NCI-H1417 (cell line): ENCODE measurements around the gene TFPT.
A peak's percentile ranks its signal among the peaks of the same experiment; 100 is the strongest.

Source experiments
- DNase-seq, 3 experiments: peaks; one replicate each; lab custom pipeline; 2025; lab: John Stamatoyannopoulos, UW

TFPT gene

GRCh38 chr19:54115109-54116063, at the start of gene TFPT, which contains the start of gene PRPF31:
Gene TFPT (minus strand): TSS chr19:54115657. CDS start chr19:54115269, 388 bp downstream.
Gene PRPF31 (plus strand): TSS chr19:54115754. CDS start chr19:54118279, 2,525 bp downstream.
- peak; percentile 98 to 99 (median 98) for DNase-seq

GRCh38 chr19:54165222-54165621, 49.8 kb upstream of the TFPT start:
- DNase-seq = no peak

GRCh38 chr19:54164369-54165068, 49.1 kb upstream of the TFPT start:
- DNase-seq = peak in 1 of 3 experiments; percentile 75

- DNase-seq = no peak
Observed at GRCh38 chr19:54162884-54163283, 47.4 kb upstream of the TFPT start.

GRCh38 chr19:54162241-54162805, 46.9 kb upstream of the TFPT start:
- DNase-seq = peak; percentile 59 to 82 (median 75)

GRCh38 chr19:54160854-54161253, 45.4 kb upstream of the TFPT start:
- peak in 2 of 3 experiments; percentile 26 to 50 for DNase-seq

- DNase-seq = peak in 1 of 3 experiments; percentile 51
Observed at GRCh38 chr19:54160182-54160811, 44.8 kb upstream of the TFPT start.

- DNase-seq = peak; percentile 99 to 100 (median 100)
Observed at GRCh38 chr19:54159352-54160181, 44.1 kb upstream of the TFPT start, which contains the start of gene LENG1. Gene LENG1 (minus strand): TSS chr19:54159721. CDS start chr19:54159695, 26 bp downstream.

- DNase-seq = no peak
Observed at GRCh38 chr19:54158812-54159351, 43.4 kb upstream of the TFPT start.

- DNase-seq = no peak
Observed at GRCh38 chr19:54156953-54157352, 41.5 kb upstream of the TFPT start.

- no peak for DNase-seq
Observed at GRCh38 chr19:54156490-54156889, 41.0 kb upstream of the TFPT start.

GRCh38 chr19:54155694-54156093, 40.2 kb upstream of the TFPT start:
- no peak for DNase-seq

GRCh38 chr19:54154603-54155345, 39.3 kb upstream of the TFPT start:
- no peak for DNase-seq

GRCh38 chr19:54153731-54154326, 38.4 kb upstream of the TFPT start:
- DNase-seq = no peak

GRCh38 chr19:54152878-54153524, 37.5 kb upstream of the TFPT start:
- DNase-seq = no peak

GRCh38 chr19:54152267-54152666, 36.8 kb upstream of the TFPT start:
- DNase-seq = no peak

GRCh38 chr19:54151362-54152035, 36.0 kb upstream of the TFPT start:
- DNase-seq = no peak
